ENCODE results near the gene RNF182.

RNF182 gene

DNA sequence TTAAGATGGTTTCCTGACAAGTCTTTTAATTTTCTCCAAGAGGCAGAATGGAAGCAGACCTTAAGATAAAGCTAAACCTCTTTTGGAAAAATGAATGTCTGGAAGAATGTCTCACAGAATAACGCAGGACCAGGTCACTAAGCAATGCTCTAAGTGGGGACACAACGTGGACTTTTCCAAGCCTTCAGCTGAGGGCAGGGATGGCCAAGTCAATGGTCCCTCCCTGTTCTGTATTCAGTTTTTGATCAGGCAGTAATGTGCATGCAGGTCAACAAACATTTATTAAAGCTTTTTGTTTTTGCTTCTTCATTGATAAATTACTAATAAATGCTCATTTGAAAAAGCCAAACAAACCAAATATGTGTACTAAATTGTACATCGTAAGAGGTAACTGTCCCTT, 2.0 kb upstream of the RNF182 start:
- no peak overlapping the region for H3K4me3 ChIP-seq (ENCODE audit: low read depth, low read length)
- no peak for TF ChIP-seq CTCF (IDR thresholded peaks at IDR 0.05; ENCODE audit: low read depth, low read length, missing control alignments)
- no peak for DNase-seq (ENCODE audit: low read depth)

GRCh38 chr6:13923527-13924145, 1.1 kb upstream of the RNF182 start:
- TF ChIP-seq CTCF (IDR thresholded peaks at IDR 0.05; ENCODE audit: low read depth, low read length, missing control alignments) = no peak
- DNase-seq (ENCODE audit: low read depth) = peak; percentile 58
- in situ Hi-C loops (cut with HindIII; ENCODE audit: low sequenced_read_pairs) = loop anchor here (25.0 kb wide), 1 partner anchor 139 kb away; no protein-coding TSS in a partner anchor
- H3K4me3 ChIP-seq (ENCODE audit: low read depth, low read length) = peak overlapping the region; percentile 64

More for the DNA sequence above, 2.0 kb upstream of the RNF182 start:
- in situ Hi-C loops (cut with HindIII; ENCODE audit: low sequenced_read_pairs) = loop anchor here (25.0 kb wide), 1 partner anchor 140 kb away; no protein-coding TSS in a partner anchor

DNA sequence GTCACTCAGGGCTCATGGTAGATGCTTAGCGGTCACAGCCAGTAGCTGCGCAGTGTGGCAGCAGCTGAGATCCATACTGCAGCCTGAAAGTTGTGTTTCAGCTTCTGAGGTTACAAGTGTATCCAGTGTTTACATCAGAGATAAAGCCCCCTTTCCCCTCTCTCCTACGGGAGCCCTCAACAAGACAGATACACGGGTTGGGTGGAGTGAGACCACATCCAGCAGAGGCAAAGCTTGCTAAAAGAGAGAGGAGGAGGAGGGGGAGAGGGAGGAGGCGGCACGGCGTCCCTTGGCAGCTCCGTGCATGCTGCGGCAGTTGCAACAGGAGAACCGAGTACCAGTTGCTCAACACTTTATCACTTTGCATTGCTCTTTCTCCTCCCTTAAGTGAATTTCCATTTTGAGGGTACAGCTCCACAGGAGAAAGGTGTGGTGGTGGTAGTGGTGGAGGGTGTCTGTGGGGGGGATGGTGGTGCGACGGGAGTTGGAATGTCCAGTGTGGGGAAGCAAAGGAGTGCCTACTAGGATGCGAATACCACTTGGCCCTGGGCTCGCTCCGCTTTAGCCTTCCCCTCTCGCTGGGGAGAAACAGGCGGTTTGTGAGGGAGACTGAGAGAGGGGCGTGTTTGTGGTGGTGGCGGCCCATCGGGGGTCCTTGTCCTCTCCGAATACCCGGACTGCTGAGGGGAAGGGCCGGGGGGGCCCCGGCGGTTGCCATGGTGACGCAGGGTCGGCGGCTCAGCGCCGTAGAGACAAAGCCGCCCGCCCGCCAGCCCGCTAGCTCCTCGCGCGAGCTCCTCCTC, 405 bp upstream of the RNF182 start:
- TF ChIP-seq CTCF (IDR thresholded peaks at IDR 0.05; ENCODE audit: low read depth, low read length, missing control alignments) = no peak
- H3K4me3 ChIP-seq (ENCODE audit: low read depth, low read length) = peak overlapping the region; percentile 64
- DNase-seq (ENCODE audit: low read depth) = peak; percentile 20
- in situ Hi-C loops (cut with HindIII; ENCODE audit: low sequenced_read_pairs) = loop anchor here (25.0 kb wide), 1 partner anchor 138 kb away; no protein-coding TSS in a partner anchor

DNA sequence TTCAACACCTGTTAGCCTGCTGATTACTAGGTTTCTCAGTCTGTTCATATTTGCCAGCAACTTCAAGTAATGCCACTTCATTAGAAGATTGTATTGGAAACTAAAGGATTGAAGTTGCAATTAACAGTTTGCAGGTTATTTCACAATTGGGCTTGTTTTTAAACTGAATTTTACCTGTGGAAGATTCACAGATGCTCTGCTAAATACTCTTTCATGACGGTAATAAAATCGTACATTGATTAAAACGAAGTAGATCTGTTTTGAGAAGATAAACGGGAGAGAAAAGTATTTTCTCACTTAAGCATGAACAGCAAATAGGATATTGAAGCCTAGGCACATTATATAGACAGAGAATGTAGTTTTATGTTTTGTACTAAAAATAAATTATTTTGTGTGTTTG, 1.6 kb downstream of the RNF182 start:
- in situ Hi-C loops (cut with HindIII; ENCODE audit: low sequenced_read_pairs) = no loop called here
- TF ChIP-seq CTCF (IDR thresholded peaks at IDR 0.05; ENCODE audit: low read depth, low read length, missing control alignments) = no peak
- no peak overlapping the region for H3K4me3 ChIP-seq (ENCODE audit: low read depth, low read length)
- no peak for DNase-seq (ENCODE audit: low read depth)

GRCh38 chr6:13927203-13927602, 2.5 kb downstream of the RNF182 start:
- in situ Hi-C loops (cut with HindIII; ENCODE audit: low sequenced_read_pairs) = no loop called here
- DNase-seq (ENCODE audit: low read depth) = no peak
- H3K4me3 ChIP-seq (ENCODE audit: low read depth, low read length) = no peak overlapping the region
- peak; percentile 31 for TF ChIP-seq CTCF (IDR thresholded peaks at IDR 0.05; ENCODE audit: low read depth, low read length, missing control alignments)

GRCh38 chr6:13929196-13929595, 4.4 kb downstream of the RNF182 start:
- H3K4me3 ChIP-seq (ENCODE audit: low read depth, low read length) = no peak overlapping the region
- in situ Hi-C loops (cut with HindIII; ENCODE audit: low sequenced_read_pairs) = no loop called here
- no peak for TF ChIP-seq CTCF (IDR thresholded peaks at IDR 0.05; ENCODE audit: low read depth, low read length, missing control alignments)
- DNase-seq (ENCODE audit: low read depth) = no peak

Measured in astrocyte of the cerebellum (primary cell).